Neural progenitor cell (in vitro differentiated cells): Measurements from ENCODE around the gene GARIN5B.

Experiments
- EZH2 ChIP-seq: fragments of 200-600 bp; sonication (generic); IDR thresholded peaks from 2 replicates; pipeline ENCODE4 v1.6.1; 2017; ENCODE audit warnings: antibody characterized with exemption, mild to moderate bottlenecking, moderate library complexity
- EZH2phosphoT487 ChIP-seq: fragments of 200-600 bp; sonication (generic); IDR thresholded peaks from 2 replicates; pipeline ENCODE4 v1.6.1; 2017; ENCODE audit warnings: antibody characterized with exemption
- TF ChIP-seq, protein P1 (sequence below): fragments of 200-600 bp; sonication (generic); IDR thresholded peaks from 2 replicates; pipeline ENCODE4 v1.5.1; 2017; ENCODE audit warnings: antibody characterized with exemption, mild to moderate bottlenecking

DNA sequence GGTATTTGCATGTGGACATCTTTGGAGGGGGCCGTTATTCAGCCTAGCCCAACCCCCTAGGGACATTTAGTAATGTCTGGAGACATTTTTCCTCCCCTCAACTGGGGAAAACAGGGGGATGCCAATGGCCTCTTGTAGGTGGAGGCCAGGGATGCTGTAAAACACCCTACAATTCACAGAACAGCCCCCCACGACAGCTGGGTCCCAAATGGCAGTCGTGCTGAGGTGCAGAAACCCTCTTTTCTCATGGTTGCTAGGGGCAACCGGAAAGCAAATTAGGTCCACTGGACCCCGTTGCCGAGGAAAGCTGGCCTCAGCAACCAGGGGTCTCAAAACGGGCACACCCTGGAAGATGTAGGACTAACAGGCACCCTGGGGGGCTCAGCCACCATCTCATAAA, 52.6 kb downstream of the GARIN5B start:
- TF ChIP-seq, protein P1, sequence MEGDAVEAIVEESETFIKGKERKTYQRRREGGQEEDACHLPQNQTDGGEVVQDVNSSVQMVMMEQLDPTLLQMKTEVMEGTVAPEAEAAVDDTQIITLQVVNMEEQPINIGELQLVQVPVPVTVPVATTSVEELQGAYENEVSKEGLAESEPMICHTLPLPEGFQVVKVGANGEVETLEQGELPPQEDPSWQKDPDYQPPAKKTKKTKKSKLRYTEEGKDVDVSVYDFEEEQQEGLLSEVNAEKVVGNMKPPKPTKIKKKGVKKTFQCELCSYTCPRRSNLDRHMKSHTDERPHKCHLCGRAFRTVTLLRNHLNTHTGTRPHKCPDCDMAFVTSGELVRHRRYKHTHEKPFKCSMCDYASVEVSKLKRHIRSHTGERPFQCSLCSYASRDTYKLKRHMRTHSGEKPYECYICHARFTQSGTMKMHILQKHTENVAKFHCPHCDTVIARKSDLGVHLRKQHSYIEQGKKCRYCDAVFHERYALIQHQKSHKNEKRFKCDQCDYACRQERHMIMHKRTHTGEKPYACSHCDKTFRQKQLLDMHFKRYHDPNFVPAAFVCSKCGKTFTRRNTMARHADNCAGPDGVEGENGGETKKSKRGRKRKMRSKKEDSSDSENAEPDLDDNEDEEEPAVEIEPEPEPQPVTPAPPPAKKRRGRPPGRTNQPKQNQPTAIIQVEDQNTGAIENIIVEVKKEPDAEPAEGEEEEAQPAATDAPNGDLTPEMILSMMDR = no peak
- TF ChIP-seq EZH2 (no peak), EZH2phosphoT487 (no peak)
